ENCODE measurements around the gene TMEM221. TPM values are rescaled to one million over a fixed set of nuclear protein-coding genes. Genes with fewer than 3 reads are reported as not detected.
A peak's percentile ranks its signal among the peaks of the same experiment; 100 is the strongest.

The TMEM221 gene
- total RNA-seq, 2 experiments from 2014 or later = not detected

- ChIA-PET CTCF (interaction anchor here (0.7 to 4.0 kb wide), 17 partner anchors 10 to 124 kb away, joined by 3 to 20 read pairs (median 4); partner anchors contain the start of genes ABHD8, BABAM1, DDA1 and MVB12A), POLR2A (interaction anchor here (0.6 to 1.0 kb wide), 4 partner anchors 16 to 127 kb away, joined by 3 to 6 read pairs (median 4); partner anchors contain the start of gene BST2)
- Mint-ChIP-seq H3K9me3 (peaks cover 3% of the 10 kb centered on the region), H3K27ac (no peak overlapping the region), H3K4me1 (ENCODE audit: low read depth) (peaks cover 11% of the 10 kb centered on the region), H3K4me3 (no peak overlapping the region), H3K36me3 (ENCODE audit: low read depth) (no peaks in the 10 kb centered on the region), H3K27me3 (peaks cover 5% of the 10 kb centered on the region)
- DNase-seq (no peak), ATAC-seq (no peak)
- TF ChIP-seq CTCF (IDR thresholded peaks at IDR 0.05) = no peak
- intact Hi-C loops (cut with micrococcal nuclease) = loop anchor here (5.0 kb wide), 1 partner anchor 42 kb away; no protein-coding TSS in a partner anchor
These were observed 59.2 kb downstream of the TMEM221 start for GRCh38 chr19:17389288-17389687.

GRCh38 chr19:17385878-17386611 lies 62.4 kb downstream of the TMEM221 start:
- TF ChIP-seq CTCF (IDR thresholded peaks at IDR 0.05) = peak; percentile 98
- H3K4me1 Mint-ChIP-seq (ENCODE audit: low read depth) = peaks cover 8% of the 10 kb centered on the region
- H3K9me3 Mint-ChIP-seq = peaks cover 3% of the 10 kb centered on the region
- H3K4me3 Mint-ChIP-seq = no peak overlapping the region
- no peak overlapping the region for H3K27ac Mint-ChIP-seq
- DNase-seq (peak; percentile 81), ATAC-seq (peak; percentile 58)
- POLR2A ChIA-PET = interaction anchor here (1.2 to 1.3 kb wide), 2 partner anchors 19 to 48 kb away, joined by 4 to 5 read pairs; partner anchors contain the start of genes BST2 and GTPBP3
- no peaks in the 10 kb centered on the region for H3K36me3 Mint-ChIP-seq (ENCODE audit: low read depth)
- intact Hi-C loops (cut with micrococcal nuclease) = loop anchor here (5.0 kb wide), 1 partner anchor 39 kb away; no protein-coding TSS in a partner anchor
- CTCF ChIA-PET = interaction anchor here (0.6 to 4.5 kb wide), 37 partner anchors 8 to 143 kb away, joined by 3 to 25 read pairs (median 5); partner anchors contain the start of genes CCDC194, DDA1, MRPL34 and MVB12A
- peaks cover 5% of the 10 kb centered on the region for H3K27me3 Mint-ChIP-seq

Other genes with a start within 250 kb of the TMEM221 start
- 10 to 100 TPM; 26.5 to 27.1 TPM for gene USE1, start 233.3 kb downstream of the TMEM221 start, total RNA-seq
- gene OCEL1, start 222.4 kb downstream of the TMEM221 start, total RNA-seq = 10 to 100 TPM; 20.1 TPM
- 1 to 10 TPM; 7.0 TPM for gene NR2F6, start 202.7 kb downstream of the TMEM221 start, total RNA-seq
- under 1 TPM in 1 of 2 experiments, not detected in 1; 0.29 TPM for gene USHBP1, start 183.9 kb downstream of the TMEM221 start, total RNA-seq
- 100 to 1,000 TPM; 105 to 106 TPM for gene BABAM1, start 181.2 kb downstream of the TMEM221 start, total RNA-seq
- 10 to 100 TPM; 15.9 to 18.4 TPM for gene ANKLE1, start 166.8 kb downstream of the TMEM221 start, total RNA-seq
- gene ABHD8, start 145.2 kb downstream of the TMEM221 start, total RNA-seq = 1 to 10 TPM; 5.0 to 6.0 TPM
- gene MRPL34, start 142.8 kb downstream of the TMEM221 start, total RNA-seq = 100 to 1,000 TPM; 101 to 107 TPM
- gene DDA1, start 139.1 kb downstream of the TMEM221 start, total RNA-seq = 10 to 100 TPM; 25.4 to 33.2 TPM
- gene ANO8, start 113.8 kb downstream of the TMEM221 start, total RNA-seq = 1 to 10 TPM; 5.4 TPM
- 10 to 100 TPM; 43.8 to 45.4 TPM for gene GTPBP3, start 111.1 kb downstream of the TMEM221 start, total RNA-seq
- not detected for gene PLVAP, start 71.3 kb downstream of the TMEM221 start, total RNA-seq
- gene CCDC194, start 54.5 kb downstream of the TMEM221 start, total RNA-seq = 1 to 10 TPM in 1 of 2 experiments, under 1 TPM in 1; 0.78 to 1.3 TPM
- 10 to 100 TPM; 89.7 to 98.4 TPM for gene BST2, start 43.0 kb downstream of the TMEM221 start, total RNA-seq
- 10 to 100 TPM; 28.1 to 31.8 TPM for gene MVB12A, start 28.6 kb downstream of the TMEM221 start, total RNA-seq
- gene NXNL1, start 12.3 kb upstream of the TMEM221 start, total RNA-seq = not detected
- gene SLC27A1, start 21.9 kb upstream of the TMEM221 start, total RNA-seq = 1 to 10 TPM; 3.5 to 3.6 TPM
- 10 to 100 TPM; 58.0 to 58.9 TPM for gene PGLS, start 63.0 kb upstream of the TMEM221 start, total RNA-seq
- gene COLGALT1, start 107.0 kb upstream of the TMEM221 start, total RNA-seq = 10 to 100 TPM; 62.1 to 64.2 TPM
- not detected for gene UNC13A, start 239.7 kb upstream of the TMEM221 start, total RNA-seq